Measurements from ENCODE around the gene LRRC1.

LRRC1 gene

DNA sequence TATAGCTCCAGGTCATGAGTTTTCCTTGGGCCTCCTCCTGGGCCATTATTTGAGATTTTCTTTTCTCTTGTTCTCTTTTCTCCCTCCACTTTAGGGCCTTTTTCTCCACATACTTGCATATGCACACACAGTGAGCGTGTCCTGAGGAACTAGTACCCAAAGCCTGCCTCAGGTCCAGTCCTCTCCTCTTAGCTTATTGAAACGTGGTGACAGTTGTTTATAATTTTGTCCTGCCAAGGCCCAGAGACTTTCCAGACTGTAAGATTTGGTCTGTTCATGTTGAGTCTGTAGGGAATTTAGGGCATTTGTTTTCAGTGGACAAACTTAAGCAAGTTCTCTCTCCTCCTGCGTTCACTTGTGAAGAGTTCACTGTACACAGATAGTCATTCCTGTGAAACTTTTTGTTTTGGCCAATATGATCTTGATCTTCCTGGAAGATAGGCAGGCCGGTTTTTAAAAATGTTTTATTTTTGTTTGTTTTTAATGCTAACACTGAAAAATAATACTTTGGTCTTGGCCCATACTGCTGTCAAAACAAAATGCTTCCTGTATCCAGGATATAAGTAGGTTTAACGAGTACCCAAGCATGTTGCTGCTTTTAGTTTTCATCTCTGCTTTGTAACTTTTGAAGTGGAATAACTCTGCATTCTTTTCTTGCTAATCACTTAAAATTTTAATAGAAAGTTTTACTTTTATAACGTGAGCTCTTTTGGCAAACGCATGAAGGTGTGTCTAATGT lies 20.7 kb downstream of the LRRC1 start:
- no peak for DNase-seq (ENCODE audit: low spot score)

DNA sequence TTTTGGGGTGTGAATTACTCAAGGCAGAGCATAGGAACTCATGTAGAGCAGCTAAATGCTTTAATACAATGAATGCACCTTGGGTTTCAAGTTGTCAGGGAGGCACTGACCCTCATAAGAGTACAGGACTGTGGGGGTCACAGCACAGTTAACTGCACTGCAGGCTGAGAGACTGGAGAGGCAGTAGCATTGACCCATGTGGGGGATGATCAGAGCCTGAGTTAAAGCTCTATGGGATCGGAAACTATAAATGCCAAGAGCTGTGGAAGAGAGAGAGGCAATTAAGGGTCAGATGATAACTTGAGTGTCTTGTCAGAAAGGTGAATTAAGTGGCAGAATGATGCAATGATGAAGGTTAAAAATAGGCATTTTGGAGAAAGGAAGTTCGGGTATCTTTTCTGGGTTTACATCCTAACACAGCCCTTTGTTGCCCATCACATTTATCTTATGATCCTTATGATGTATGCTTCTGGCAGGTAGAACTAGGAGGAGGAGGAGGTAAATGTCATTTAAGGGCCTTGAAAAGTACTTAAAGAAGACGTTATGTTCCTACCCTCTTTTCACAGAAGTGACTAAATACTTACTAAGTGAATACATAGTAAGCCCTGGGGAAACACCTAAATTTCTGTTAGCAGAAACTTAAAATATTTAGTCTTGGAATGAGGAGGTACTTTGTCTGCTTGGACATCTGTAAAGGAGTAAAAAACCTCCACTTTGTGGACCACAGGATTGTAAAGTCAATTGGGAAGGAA lies 24.2 kb downstream of the LRRC1 start:
- DNase-seq (ENCODE audit: low spot score), result no peak

- no peak for DNase-seq (ENCODE audit: low spot score)
These were observed 27.8 kb downstream of the LRRC1 start for GRCh38 chr6:53822401-53823125.

GRCh38 chr6:53824714-53825113 lies 29.9 kb downstream of the LRRC1 start:
- no peak for DNase-seq (ENCODE audit: low spot score)

GRCh38 chr6:53825532-53826321 lies 30.9 kb downstream of the LRRC1 start:
- DNase-seq (ENCODE audit: low spot score), result no peak

GRCh38 chr6:53827531-53827930 lies 32.7 kb downstream of the LRRC1 start:
- no peak for DNase-seq (ENCODE audit: low spot score)

GRCh38 chr6:53828215-53828614 lies 33.4 kb downstream of the LRRC1 start:
- no peak for DNase-seq (ENCODE audit: low spot score)

DNA sequence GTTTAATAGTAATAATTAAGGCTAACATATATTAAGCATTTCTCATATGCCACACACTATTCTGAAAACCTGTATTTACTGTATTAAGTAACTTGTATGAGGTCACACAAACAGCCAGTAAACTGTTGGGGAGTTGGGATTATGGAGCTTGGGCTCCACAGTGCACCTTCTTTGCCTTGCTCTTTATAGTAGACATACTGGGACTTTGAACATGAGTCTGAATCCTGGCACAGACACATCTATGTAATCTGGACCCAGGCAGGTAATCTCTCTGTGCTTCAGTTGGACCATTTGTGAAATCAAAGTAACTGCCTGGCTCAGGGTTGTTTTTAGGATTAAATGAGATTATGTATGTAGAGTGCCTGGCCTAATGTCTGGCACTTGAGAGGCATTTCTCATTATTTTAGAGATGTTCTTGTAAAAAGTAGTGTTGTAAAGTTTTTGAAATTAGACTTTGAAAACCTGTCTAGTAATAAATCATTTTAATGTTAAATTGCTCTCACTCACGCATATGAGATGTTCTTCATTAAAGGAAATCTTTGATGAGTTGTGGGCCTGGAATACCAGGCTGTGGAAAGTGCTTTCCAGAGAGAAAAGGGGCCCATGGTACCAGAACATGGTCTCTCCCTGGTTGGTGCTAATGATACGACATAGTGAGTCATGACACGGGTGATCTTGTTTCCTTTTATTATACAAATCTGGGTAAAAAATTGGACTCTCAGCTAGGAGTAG lies 34.3 kb downstream of the LRRC1 start:
- no peak for DNase-seq (ENCODE audit: low spot score)

DNA sequence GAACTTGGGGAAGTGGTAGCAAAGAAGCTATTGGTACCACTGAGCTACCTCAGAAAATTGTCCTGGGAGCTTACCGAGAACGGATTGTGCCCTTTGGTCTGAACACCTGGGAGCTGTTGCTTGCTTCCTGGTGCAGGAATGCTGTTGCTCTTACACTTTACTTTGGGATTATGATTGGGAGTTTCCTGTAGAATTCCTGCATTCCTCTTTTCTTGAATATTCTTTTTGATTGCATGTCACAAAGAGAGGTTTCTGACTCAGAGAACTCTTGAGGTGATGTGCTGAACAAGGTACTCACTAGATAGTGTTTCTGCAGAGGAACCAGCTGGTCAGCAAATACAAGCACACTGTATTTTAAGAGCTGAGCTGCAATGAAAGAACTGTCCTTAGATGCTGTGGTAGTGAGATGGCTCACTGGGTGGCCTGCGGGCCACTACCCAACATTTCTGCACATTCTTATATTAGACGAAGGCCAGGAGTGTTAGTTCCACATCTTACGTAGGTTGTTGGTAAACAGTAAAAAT lies 35.0 kb downstream of the LRRC1 start:
- no peak for DNase-seq (ENCODE audit: low spot score)

DNA sequence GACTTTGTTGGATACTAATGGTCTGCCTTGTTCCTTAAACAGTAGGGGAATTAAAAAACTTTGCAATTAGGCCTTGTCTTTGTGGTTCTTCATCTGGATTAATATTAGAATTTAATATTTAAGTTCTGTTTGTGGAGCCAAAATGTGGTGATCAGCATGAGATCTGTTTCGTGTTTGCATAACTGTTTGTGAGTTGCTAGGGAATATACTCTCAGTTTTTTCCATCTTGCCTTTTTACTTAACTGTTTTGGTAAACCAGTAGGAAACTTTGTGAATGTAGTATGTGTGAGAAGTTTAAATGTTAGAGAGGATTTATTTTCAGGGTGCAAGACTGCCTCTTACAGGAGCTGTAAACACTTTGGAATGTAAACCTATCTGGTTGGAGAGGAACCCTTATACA lies 35.6 kb downstream of the LRRC1 start:
- no peak for DNase-seq (ENCODE audit: low spot score)

DNA sequence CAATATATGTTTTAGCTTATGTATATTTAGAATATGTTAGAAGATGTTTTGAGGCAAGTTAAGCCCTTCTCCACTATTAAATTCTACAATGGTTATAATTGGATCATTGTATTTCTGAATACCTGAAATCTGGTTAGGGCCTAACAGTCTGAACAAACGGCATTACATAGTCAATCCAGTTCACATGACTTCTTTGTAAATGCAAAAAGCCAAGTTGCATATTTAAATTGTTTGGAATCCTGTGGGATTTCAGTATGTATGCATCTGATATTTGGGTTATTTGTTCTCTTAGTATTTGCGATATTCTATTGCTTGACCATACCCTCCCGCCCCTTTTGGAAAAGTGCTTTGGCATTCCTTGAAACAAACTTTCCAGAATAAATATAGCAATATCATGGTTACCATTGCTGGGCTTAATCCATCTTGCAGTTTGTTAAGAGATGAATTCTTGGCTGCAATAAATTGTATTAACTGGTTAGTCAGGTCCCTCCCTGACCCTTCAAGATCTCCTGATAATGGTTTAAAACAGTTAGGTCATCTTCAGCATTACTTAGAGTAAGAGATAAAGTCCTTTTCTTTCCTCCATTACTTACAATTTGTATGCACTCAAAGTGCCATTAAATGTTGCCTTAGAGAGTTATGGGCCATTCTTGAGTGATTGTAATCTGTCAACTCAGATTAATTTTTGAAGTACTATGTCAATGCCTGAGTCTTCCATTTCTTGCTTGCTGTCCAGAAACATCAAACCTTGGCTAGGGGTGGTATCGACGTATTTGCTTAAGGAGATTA lies 36.5 kb downstream of the LRRC1 start:
- no peak for DNase-seq (ENCODE audit: low spot score)

DNA sequence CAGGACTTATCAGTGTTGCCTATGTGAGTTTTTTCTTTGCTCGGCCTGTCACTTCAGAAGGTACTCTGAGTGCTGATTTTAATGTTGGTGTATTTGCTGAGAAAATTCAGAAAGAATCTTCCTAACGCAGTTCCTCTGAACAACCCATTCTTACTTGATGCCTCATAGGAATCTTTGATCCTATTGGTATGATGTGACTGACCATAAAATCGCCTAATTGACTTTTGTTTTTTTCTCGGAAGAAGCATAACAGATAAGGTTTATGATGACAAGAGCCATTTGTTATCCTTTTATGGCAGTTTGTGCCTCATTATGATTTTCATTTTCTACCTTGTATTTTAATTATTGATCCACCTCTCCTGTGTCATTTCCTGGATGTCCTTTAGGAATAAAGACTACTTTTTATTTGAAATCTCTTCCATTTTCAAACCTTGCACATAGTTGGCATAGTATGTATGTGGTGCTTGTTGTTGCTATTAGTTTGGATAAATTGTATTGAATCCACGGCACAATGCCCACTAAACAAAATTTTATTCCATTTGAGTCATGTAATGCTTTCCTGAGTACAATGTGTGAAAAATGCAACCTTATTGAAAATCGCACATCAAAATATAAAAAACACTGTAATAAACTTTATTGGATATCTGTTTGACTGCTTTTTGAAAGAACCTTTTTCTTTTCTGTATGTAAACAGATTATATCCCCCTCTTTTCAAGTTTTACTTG lies 37.3 kb downstream of the LRRC1 start:
- no peak for DNase-seq (ENCODE audit: low spot score)

DNA sequence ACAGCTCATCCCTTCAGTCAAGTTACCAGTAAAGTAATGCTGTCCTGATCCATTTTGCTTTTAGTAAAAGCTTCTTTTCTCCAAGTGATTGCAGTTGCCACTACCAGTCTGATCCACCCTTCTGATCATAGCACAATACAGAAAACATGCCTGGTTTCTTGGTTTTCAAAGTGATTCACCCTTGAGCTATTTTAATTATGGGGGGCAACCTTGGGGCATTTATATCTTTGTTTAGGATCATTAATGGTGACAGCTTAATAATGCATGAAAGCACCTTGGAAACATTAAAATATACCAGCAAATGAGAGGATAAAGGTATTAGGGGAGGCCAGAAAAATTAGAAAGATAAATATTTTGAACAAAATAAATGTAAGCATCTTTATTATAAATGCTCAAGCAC lies 38.4 kb downstream of the LRRC1 start:
- DNase-seq (ENCODE audit: low spot score), result no peak

- DNase-seq (ENCODE audit: low spot score), result no peak
These were observed 39.3 kb downstream of the LRRC1 start for GRCh38 chr6:53834132-53834531.

- peak; percentile 40 for DNase-seq (ENCODE audit: low spot score)
These were observed 43.3 kb downstream of the LRRC1 start for GRCh38 chr6:53837865-53838769.

DNA sequence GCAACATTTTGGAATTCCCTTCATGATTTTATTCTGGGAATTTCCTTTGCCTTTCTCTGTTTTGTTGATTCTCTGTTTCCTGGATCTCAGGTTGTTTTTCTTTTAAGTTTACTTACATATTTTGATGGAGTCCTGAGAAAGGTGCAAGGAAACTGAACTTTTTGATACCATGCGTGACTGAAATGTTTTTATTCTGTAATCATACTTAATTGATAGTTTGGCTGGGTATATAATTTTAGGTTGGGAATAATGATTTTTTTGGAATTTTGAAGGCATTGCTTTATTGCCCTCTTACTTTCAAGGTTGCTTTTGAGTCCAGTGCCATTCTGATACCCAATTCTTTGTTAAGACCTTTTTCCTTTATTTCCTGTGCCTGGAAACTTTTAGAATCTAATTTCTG lies 45.2 kb downstream of the LRRC1 start:
- DNase-seq (ENCODE audit: low spot score), result no peak

- DNase-seq (ENCODE audit: low spot score), result no peak
These were observed 50.7 kb downstream of the LRRC1 start for GRCh38 chr6:53845280-53846195.

GRCh38 chr6:53846250-53846649 lies 51.4 kb downstream of the LRRC1 start:
- no peak for DNase-seq (ENCODE audit: low spot score)

Data from D341Med (cell line).